ENCODE results near the gene KRT86. TPM values are rescaled to one million over a fixed set of nuclear protein-coding genes. Genes with fewer than 3 reads are reported as not detected.

KRT86 gene
- total and polyA plus RNA-seq, 7 donors: 0.25 to 0.60 TPM; not detected in 5

- Histone ChIP-seq H3K27ac (no peak overlapping the region), H3K9me3 (no peaks in the 10 kb centered on the region), H3K4me3 (no peak overlapping the region), H3K36me3 (no peaks in the 10 kb centered on the region), H3K4me1 (peaks cover 0 to 30% (median 18%) of the 10 kb centered on the region in 4 donors), H3K27me3 (peaks cover 10 to 33% (median 23%) of the 10 kb centered on the region in 3 donors)
- intact Hi-C loops (cut with DNase I): no loop called here
- 92 to 93% methylated on average over 15 of the region's 15 CpGs for WGBS, 2 donors
- DNase-seq: peak; percentile 57
- TF ChIP-seq POLR2A (IDR thresholded peaks at IDR 0.05) (no peak), POLR2AphosphoS5 (IDR thresholded peaks at IDR 0.05) (no peak), EP300 (IDR thresholded peaks at IDR 0.05) (no peak)
- TF ChIP-seq, protein P1, sequence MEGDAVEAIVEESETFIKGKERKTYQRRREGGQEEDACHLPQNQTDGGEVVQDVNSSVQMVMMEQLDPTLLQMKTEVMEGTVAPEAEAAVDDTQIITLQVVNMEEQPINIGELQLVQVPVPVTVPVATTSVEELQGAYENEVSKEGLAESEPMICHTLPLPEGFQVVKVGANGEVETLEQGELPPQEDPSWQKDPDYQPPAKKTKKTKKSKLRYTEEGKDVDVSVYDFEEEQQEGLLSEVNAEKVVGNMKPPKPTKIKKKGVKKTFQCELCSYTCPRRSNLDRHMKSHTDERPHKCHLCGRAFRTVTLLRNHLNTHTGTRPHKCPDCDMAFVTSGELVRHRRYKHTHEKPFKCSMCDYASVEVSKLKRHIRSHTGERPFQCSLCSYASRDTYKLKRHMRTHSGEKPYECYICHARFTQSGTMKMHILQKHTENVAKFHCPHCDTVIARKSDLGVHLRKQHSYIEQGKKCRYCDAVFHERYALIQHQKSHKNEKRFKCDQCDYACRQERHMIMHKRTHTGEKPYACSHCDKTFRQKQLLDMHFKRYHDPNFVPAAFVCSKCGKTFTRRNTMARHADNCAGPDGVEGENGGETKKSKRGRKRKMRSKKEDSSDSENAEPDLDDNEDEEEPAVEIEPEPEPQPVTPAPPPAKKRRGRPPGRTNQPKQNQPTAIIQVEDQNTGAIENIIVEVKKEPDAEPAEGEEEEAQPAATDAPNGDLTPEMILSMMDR (IDR thresholded peaks at IDR 0.05): no peak
These were observed 39.3 kb upstream of the KRT86 start for GRCh38 chr12:52235001-52235764.

- peaks cover 10 to 33% (median 23%) of the 10 kb centered on the region in 3 donors for H3K27me3 ChIP-seq
- H3K27ac ChIP-seq: no peak overlapping the region
- DNase-seq: peak; percentile 30
- peaks cover 0 to 24% (median 13%) of the 10 kb centered on the region in 4 donors for H3K4me1 ChIP-seq
- intact Hi-C loops (cut with DNase I): no loop called here
- H3K36me3 ChIP-seq: no peaks in the 10 kb centered on the region
- WGBS, 2 donors: 23 to 62% methylated on average over 4 of the region's 4 CpGs
- TF ChIP-seq EP300 (IDR thresholded peaks at IDR 0.05) (no peak), POLR2AphosphoS5 (IDR thresholded peaks at IDR 0.05) (no peak), POLR2A (IDR thresholded peaks at IDR 0.05) (no peak)
- TF ChIP-seq, protein P1 (IDR thresholded peaks at IDR 0.05): no peak
- no peak overlapping the region for H3K4me3 ChIP-seq
- H3K9me3 ChIP-seq: no peaks in the 10 kb centered on the region
These were observed 38.6 kb upstream of the KRT86 start for GRCh38 chr12:52235822-52236361.

DNA sequence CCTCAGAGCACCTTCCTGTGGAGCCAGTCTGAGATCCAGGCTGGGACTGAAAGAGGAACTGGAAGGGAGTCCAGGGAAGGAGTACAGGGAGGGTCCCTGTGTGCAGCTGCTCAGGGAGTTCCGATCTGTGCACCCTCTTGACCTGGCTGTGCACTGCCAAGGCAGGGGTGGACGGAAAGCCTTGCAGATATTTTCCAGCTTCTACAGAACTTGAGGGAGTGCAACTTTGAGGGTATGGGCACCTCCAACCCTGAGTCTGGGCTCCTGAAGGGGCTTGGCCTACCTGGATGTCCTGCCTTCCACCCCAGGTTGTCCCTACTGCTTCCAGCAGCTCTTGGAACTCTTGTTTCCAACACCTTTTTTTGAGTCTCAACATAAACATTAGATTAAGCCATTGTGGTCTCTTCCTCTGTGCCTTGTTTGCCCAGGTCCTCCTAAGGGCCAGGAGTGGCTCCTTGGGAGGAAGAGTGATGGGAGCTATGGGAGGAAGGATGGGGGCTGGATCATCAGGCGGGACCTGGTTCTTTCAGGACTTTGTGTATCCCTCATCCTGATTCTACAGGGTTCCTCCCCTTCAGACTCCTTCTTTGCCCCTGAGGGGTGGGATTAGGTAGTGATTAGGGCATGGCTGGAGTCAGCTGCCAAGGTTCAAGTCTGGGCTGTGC is 37.9 kb upstream of the KRT86 start:
- Histone ChIP-seq H3K4me1 (peaks cover 0 to 20% (median 10%) of the 10 kb centered on the region in 4 donors), H3K27ac (no peak overlapping the region), H3K4me3 (no peak overlapping the region), H3K9me3 (no peaks in the 10 kb centered on the region), H3K36me3 (no peaks in the 10 kb centered on the region), H3K27me3 (peaks cover 10 to 28% (median 23%) of the 10 kb centered on the region in 3 donors)
- TF ChIP-seq, protein P1 (IDR thresholded peaks at IDR 0.05): no peak
- TF ChIP-seq POLR2A (IDR thresholded peaks at IDR 0.05): no peak
- TF ChIP-seq EP300 (IDR thresholded peaks at IDR 0.05): no peak
- TF ChIP-seq POLR2AphosphoS5 (IDR thresholded peaks at IDR 0.05): no peak
- WGBS, 2 donors: 53 to 77% methylated on average over 3 of the region's 3 CpGs
- intact Hi-C loops (cut with DNase I): no loop called here
- peak; percentile 36 for DNase-seq

- no peaks in the 10 kb centered on the region for H3K9me3 ChIP-seq
- peaks cover 3 to 10% (median 5%) of the 10 kb centered on the region in 3 donors for H3K27me3 ChIP-seq
- no peaks in the 10 kb centered on the region for H3K36me3 ChIP-seq
- WGBS, 2 donors: 90 to 93% methylated on average over 4 of the region's 4 CpGs
- intact Hi-C loops (cut with DNase I): no loop called here
- peak; percentile 35 for DNase-seq
- H3K4me3 ChIP-seq: no peak overlapping the region
- TF ChIP-seq POLR2A (IDR thresholded peaks at IDR 0.05): no peak
- TF ChIP-seq POLR2AphosphoS5 (IDR thresholded peaks at IDR 0.05): no peak
- no peak for TF ChIP-seq EP300 (IDR thresholded peaks at IDR 0.05)
- TF ChIP-seq, protein P1 (IDR thresholded peaks at IDR 0.05): no peak
- H3K27ac ChIP-seq: no peak overlapping the region
- H3K4me1 ChIP-seq: peaks cover 0 to 10% (median 9%) of the 10 kb centered on the region in 4 donors
These were observed 36.1 kb upstream of the KRT86 start for GRCh38 chr12:52238207-52238840.
